Measurements from ENCODE around the gene PTPN9.
A peak's percentile ranks its signal among the peaks of the same experiment; 100 is the strongest.
"Not testable (repeated sequence)": the region's sequence is repeated elsewhere in the genome, so short reads cannot be mapped to it uniquely, and the experiment has no call there.

PTPN9 gene

DNA sequence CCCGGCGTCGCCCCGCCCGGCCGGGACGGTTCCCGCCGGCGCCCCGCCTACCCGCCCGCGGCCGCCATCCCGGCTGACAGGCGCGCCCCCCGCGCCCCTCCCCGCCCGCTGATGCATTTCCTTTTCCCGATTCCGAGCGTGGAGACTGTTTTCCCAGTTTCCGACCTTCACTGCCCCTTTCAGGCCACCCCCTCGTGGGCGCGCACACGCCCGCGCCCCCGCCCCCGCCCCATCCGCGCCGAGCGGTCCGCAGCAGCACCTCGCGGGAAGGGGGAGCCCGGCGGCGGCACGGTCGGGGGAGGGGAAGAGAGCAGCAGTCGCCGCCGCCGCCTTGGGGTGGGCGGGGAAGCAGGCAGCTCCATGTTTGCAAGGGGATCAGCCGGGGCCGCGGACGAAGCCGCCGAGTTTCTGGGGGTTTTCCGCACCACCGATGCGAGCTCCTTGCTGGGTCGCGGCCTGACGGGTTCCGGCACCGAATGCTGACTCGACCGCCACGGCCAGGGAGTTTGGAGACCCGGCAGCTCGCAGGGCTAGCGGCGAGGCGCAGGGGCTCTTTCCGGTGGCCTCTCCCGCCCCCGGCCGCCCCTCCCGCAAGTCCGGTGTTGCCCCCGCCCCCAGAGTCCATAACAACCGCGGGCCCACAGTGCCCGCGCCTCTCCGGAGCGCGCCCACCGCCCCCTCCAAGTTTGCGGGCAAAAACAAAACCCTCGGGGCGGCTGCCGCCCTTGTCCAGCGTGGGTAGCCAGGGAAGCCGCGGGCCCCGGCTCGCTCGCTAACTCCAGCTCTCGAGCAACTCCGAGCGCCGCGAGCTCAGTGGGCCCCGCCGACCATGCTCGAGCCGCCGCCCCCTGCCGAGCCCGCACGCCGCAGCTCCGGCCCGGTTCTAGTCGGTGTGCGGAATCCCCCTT lies 124.4 kb downstream of the PTPN9 start:
- DNase-seq = peak in 49 of 58 donors; percentile 28 to 97 (median 90)

DNA sequence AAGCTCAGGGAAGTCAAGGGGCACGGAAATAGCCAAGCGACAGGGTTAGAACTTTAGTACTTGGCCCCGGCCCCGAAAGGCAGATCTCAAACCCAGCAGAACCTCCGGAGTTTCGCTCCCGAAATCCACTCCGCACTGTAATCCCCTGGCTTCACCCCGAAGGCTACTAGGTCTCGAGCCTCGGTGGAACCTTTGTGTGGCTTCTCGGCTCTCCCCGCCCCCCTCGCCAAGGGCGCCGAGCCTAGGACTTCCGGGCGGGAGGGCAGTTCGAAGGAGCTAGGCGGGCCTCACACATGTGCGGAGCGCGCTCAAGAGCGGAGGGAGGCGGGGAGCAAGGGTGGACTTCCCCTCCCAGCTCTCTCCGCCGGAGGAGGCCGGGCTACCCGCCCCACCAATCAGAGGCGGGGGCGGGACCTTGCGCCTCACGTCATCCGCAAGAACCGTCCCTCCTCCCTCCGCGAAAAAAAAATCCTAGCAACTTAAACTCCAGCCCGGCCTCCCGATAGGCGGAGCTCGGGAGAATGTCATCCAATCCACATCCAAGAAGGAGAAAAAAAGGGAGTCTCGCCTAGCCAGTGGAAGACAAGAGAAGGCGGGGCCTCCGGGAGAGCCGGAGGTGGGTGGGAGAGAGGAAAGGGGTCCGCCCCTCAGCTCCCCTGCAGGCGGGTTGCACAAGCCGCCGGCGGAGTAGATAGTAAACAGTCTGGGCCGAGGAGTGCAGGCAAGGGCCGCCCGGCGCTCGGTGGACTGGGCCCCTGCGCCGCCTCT lies 125.2 kb downstream of the PTPN9 start:
- peak; percentile 80 to 100 (median 98) for DNase-seq

DNA sequence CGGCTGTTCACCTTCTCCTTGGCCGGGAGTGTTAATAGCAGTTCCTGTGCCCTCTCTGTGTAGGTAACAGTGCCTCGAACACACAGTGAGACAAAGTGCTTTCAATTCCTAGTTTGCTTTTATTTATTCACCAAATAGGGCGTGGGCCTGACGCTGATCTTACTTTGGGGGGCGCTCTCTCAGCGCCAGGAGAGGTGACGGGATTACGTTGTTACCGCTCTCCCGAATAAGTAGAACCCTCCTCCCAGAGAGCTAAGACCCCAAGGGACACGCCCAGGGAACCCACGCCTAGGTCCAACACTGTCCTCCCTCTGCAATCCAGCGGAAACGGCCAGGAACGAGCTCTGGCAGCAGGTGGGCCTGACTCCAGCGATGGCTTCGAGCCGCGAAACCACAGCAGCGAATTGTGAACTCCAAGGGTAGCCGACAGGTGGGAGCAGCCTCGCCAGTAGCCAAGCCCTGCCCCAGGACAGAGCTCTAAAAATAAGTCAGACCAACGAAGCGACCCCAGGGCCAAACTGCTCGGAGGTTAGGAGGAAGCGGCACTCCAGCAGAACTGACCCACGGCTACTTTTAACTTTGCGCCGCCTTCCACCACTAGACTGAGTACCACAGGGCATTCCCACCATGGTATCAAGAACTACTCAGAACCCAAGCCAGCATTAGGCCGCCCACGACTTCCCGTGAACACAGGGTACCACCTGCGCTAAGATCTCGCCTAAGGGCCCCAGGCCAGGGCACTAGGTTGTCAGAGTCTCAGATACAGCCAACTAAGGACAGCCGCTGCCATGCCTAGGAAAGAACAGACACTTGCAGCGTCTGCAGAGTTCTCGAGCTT lies 126.0 kb downstream of the PTPN9 start:
- DNase-seq = peak in 33 of 58 donors; percentile 5 to 54 (median 27)

DNA sequence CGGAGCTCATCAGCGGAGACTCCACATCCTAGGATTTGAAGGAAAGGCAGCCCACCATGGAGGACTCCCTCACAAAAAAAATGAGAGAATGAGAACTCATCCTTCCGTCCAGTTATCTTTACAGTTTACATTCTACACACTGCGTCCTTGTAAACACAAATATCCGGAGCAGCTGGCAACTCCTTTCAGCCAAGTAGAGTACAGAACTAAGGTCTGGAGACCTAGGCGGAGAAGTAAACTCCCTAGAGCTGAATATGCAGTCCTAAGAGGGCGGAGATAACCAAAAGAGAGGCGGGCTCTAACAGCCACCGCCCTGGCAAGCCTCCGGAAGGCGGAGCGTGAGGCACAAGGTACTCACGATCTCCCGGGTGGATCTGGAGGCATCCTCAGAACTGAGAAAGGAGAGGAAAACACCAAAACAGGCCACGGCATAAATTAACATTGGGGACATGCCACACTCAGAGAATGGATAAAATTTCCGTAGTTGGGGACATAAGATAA lies 126.7 kb downstream of the PTPN9 start:
- DNase-seq = peak in 56 of 58 donors; percentile 10 to 84 (median 60)

DNA sequence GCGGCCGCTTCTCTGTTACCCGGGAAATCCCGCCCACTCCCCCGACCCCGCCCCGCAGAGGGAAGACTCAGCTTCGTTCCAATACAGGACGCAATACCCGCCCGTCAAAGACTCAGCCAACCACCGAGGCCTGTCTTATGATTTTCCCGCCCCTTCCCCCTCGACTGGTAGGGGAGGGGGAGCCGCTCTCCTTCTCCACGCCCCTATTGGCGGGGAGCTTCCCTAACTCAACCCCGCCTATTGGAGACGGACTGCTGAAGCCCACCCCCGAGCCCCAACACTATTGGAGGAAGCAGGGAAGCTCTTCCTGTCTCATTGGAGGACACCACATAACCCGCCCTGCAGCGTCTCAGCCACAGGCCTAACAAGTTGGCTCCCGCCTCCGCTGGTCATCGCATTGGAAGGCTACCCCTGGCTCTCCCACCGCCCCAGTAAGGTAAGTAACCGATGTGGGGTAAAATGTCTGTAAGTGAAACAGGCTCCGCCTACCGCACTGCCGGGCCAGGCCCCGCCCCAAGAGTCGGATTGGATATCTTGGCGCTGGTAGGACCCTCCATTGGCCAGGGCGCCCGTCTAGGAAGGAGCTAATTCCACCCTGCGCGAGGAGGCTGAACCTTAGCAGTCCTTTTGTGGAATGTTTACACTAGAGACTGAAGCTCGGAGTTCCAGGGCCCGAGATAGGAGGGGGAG lies 127.3 kb downstream of the PTPN9 start, which contains the start of gene SIN3A:
TSS of gene SIN3A (minus strand) at position 17 of the 690 bp plus-strand sequence. CDS start 21,315 bp downstream, outside the sequence.
- peak; percentile 84 to 100 (median 99) for DNase-seq

DNA sequence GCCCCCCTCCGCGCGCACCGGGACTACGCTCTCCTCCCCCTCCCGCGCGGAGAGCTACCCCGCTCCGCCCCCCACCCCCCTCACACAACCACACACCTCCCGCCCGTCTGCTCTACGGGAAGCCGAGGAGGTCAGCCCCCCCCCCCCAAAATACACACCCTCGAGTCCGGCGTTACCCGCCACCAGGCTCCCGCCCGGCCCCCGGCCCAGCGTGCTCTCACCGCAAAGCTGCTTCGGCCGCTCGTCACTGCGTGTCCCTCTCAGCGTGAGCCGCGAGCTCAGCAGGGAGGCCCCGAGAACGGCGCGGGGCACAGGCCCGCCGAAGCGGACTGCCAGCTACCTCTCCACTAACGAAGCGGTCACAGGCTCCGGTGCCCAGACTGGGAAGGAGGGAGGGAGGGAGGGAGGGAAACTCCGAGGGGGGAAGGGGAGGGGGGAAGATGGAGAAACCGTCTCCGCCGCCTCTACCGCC lies 127.9 kb downstream of the PTPN9 start:
- DNase-seq = peak in 2 of 58 donors; percentile 64 to 80

DNA sequence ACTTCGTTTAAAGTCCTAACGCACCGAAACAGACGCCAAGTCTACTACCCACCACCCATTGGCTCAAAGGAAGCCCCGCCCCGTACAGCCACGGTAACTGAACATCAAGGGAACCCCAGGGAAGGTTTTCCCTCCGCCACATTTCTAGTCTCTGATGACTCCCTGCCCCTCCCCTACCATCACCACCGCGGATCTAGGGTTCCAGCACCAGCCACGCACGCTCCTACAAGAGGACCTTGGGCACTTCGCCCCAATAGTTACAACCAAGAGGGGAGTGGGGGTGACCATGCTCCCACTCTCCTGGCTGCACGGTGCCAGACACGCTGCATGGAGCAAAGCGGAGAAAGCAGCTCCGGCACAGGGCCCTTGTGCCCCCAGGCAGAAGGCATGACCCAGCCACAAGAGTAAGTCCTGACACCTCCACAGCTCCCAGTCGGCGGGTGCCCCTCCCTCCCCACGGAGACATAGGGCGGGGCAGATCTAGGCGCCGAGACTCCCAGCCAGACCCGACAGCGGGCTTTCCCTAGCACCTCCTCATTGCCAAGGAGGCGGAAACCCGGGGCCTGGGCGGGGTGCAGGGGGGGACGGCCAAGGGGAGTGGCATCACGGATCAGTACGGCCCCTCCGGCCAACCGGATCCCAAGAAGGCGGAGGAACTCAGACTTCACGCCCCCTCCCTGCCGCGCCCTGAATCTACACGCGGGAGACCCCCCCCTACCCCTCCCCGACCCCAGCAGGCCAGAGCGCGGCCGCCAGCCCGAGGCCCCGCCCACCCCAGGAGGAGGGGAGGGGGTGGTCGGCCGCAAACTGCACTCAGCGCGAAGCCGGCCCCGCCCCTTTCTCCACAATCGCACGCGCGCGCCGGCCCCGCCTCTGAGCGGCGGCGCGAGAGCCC lies 128.6 kb downstream of the PTPN9 start:
- peak; percentile 49 to 97 (median 90) for DNase-seq

DNA sequence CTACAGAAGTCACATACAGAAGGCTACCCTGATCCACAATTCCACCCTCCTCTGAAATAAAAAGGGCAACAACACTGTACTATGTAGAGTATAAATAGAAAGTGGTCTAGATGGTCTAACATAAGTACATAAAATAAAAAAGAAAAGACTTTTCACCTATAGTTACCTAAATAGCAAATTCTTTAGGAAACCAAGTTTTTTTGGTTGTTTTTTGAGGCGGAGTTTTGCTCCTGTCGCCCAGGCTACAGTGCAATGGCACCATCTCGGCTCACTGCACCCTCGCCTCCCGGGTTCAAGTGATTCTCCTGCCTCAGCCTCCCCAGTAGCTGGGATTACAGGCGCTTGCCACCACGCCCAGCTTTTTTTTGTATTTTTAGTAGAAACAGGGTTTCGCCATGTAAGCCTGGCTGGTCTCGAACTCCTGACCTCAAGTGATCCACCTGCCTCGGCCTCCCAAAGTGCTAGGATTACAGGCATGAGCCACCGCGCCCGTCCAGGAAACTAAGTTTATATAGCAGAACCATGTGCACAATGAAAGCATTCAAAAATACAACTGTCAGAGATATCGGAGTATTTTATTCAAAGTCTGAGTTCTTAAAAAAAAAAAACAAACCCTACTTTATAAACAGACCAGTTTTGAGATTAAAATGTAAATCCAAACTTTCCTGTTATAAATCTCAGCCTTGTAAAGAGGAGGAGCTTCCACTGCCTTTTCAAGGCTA lies 129.4 kb downstream of the PTPN9 start:
- DNase-seq = no peak

DNA sequence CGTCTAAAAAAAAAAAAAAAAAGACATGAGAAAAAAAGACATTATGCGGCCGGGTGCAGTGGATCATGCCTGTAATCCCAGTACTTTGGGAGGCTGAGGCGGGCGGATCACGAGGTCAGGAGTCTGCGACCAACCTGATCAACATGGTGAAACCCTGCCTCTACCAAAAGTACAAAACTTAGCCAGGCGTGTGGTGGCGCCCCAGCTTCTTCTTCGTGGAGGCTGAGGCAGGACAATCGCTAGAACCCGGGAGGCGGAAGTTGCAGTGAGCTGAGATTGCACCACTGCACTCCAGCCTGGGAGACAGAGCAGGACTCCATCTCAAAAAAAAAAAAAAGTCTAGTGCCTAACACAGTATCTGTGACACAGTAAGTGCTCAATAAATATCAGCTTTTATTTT lies 130.9 kb downstream of the PTPN9 start:
- DNase-seq = peak in 1 of 58 donors; percentile 6

DNA sequence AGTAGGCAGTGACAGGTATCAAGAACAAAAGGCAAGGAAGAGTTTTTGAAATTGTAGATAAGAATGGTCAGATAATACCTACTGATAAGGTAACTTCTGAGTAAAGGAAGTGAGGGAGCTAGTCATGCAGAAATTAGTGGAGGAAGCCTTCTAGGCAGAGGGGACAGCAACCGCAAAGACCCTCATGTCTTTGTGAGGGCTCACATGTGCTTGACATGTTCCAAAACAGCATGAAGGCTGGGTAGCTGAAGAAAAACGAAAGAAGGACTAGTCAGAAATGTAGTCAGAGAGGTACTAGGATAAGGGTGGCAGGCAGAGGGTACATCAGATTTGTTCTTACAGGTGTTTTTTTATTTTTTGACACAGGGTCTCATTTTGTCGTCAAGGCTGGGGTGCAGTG lies 133.0 kb downstream of the PTPN9 start:
- DNase-seq = no peak

DNA sequence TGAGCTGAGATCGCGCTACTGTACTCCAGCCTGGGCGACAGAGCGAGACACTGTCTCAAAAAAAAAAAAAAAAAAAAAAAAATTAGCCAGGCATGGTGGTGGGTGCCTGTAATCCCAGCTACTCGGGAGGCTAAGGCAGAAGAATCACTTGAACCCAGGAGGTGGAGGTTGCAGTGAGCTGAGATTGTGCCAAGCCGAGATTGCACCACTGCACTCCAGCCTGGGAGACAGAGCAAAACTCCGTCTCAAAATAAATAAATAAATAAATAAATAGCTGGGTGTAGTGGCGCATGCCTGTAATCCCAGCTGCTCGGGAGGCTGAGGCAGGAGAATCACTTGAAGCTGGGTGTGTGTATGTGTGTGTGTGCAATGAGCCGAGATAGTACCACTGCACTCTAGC lies 133.8 kb downstream of the PTPN9 start:
- DNase-seq = not testable (repeated sequence)

DNA sequence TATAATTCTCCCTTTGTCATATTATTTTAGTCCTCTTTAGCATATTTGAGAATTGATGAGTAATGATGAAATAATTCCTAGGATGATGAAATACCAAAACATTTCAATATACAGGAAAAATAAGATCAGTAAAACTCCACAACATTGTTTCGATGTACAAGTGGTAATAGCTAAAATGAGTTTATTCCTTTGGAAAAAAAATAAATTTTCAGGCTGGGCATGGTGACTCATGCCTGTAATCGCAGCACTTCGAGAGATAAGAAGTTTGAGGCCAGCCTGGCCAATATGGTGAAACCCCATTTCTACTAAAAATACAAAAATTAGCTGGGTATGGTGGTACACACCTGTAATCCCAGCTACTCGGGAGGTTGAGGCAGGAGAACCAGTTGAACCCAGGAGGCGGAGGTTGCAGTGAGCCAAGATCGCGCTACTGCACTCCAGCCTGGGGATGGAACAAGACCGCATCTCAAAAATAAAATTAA lies 135.1 kb downstream of the PTPN9 start:
- not testable (repeated sequence) for DNase-seq

DNA sequence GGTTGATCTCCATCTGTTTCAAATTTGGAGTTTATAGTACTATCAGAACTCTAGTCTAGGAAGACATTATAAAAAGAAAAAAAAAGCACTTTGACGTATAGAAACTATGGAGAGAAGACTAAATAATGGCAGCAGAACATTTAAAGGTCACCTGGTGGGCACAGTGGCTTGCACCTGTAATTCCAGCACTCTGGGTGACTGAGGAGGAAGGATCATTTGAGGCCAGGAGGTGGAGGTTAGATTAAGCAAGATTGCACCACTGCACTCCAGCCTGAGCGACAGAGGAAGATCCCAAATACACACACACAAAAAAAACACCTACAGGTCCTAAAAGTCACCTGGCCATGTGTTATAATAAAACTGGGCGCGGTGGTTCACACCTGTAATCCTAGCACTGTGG lies 141.4 kb downstream of the PTPN9 start:
- DNase-seq = no peak

DNA sequence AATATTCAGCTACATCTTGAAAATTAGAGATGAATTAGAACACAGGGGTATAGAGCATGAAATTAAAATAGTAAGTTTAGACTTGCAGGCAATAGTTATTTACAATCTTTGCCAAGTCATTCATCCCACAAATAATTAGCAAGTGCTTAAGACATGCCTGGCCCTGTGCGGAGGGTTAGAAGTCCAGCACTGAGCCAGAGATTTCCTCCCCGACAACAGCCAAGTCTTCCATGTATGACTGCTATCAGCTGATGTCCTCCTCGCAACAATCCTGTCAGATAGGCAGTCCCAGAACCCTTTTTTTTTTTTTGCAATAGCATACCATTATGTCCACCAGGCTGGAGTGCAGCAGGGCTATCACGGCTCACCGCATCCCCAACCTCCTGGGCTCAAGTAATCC lies 142.2 kb downstream of the PTPN9 start:
- DNase-seq = no peak

DNA sequence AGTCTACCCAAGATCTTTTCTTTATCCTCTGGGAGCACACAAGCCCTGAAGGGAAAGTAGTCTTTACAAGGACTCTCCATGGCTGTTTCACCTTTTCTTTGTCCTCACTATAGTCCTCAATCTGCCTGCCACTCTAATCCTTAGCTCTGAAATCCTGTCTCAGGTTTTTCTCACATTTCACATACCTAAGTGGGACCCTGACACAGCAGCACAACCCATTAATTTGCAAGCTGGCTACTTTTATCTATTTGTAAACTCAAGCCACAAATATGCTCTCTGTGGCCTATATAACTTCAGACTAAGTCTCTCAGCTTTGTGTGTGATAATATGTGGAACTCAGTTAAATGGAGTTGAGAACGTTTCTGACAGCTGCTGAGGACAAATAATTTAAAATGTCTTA lies 147.4 kb downstream of the PTPN9 start:
- no peak for DNase-seq

DNA sequence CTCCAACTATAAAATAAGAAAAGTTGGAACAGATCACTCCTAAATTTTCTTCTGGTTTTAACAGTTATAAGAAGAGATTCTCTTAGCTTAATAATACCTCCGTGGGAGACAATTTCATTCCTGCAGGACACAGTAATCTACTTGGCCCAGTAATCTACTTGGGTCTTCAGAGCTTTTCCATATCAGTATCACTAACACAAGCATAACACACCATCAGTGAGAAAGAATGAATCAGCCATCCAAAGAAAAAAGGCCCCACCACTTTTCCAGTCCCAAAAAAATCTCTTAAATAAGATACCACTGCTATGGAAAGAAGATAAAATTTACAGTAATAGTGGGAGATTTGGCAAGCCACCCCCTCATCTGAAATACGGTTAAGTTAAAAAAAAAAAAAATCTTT lies 147.8 kb downstream of the PTPN9 start:
- DNase-seq = no peak

DNA sequence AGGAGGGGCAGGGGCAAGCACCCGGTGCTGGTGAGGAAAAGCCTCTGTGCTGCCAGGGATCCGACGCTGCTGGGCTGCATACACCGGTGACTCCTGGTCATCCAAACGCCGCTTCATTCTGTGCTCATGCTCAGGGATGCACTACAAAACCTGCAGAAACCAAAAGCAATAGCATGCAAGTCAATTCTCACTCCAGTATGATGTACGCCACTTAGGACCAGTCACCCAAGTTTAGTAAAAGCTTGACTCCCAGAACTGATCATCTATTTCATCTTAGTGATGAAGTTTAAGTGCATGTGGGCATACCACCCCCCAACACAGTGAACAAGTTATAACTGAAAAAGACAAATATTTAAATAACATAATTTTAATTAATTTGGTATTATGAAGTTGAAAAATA lies 148.9 kb downstream of the PTPN9 start:
- no peak for DNase-seq

DNA sequence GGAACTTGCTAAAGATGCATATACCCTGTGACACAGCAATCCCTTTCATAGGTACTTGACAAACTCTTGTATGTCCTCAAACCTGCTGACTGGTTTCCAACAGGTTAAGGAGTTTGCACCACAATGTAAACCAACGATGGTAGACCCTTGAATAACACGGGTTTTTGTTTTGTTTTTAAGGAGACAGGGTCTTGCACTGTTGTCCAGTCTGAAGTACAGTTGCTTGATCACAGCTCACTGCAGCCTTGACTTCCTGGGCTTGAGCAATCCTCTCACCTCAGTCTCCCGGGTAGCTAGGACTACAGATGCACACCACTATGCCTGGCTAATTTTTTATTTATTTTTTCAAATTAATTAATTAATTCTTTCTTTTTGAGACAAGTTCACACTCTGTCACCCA lies 151.0 kb downstream of the PTPN9 start:
- DNase-seq = no peak
